ENCODE data around the gene ZNF597. TPM values are rescaled to one million over a fixed set of nuclear protein-coding genes. Genes with fewer than 3 reads are reported as not detected.
A peak's percentile ranks its signal among the peaks of the same experiment; 100 is the strongest.
"Not testable (repeated sequence)": the region's sequence is repeated elsewhere in the genome, so short reads cannot be mapped to it uniquely, and the experiment has no call there.

The ZNF597 gene
- total and polyA plus RNA-seq, 4 experiments from 2014 or later, result 1.0 to 5.3 (median 3.6) TPM

DNA sequence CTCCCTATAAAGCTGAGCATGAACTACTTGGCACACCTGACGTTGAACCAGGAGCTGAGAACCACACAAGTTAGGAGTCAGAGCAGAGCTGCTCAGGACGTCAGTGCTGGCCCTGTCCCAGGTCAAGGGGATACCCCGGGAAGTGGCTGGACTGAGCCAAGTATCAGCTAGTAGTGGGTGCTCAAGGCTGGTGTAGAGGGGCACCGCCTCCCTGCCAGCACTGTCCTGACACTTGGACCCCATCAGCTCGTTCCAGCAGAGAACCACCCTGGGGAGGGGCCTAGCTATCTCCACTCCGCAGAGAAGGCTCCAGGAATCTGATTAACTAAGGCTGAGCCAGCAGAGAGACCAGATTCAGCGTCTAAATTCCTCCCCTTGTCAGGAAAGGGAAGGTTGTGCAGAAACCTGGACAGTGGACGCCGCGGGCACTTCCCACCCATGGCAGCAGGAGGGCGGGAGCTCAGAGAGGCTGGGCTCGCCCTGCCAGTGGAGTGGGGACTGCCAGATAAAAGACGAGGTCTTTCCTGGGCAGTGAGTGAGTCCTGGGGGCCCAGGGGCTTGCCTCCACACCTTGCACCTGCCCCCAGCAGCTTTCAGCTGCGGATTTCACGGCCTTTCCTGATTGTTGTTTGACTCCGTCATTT lies 31.0 kb upstream of the ZNF597 start:
- Histone ChIP-seq H3K27me3 (ENCODE audit: insufficient read depth, low read length) (no peaks in the 10 kb centered on the region), H3K36me3 (ENCODE audit: insufficient read depth, low read length) (peaks cover 9% of the 10 kb centered on the region), H3K4me1 (ENCODE audit: insufficient read depth, low read length) (no peaks in the 10 kb centered on the region), H3K4me3 (ENCODE audit: low read length in 2 of 2) (no peak overlapping the region), H3K9me3 (ENCODE audit: control insufficient read depth in 1 of 2, low read length in 2 of 2) (no peaks in the 10 kb centered on the region), H3K27ac (ENCODE audit: low read depth, low read length) (no peak overlapping the region)
- DNase-seq, result no peak
- ChIA-PET CTCF (ENCODE audit: partially characterized antibody) (no interaction called here), POLR2A (ENCODE audit: partially characterized antibody) (interaction anchor here (0.7 kb wide), 1 partner anchor 192 kb away, joined by 3 read pairs; no protein-coding TSS in a partner anchor)
- Mint-ChIP-seq H3K27ac (no peak overlapping the region), H3K9me3 (no peaks in the 10 kb centered on the region), H3K27me3 (no peaks in the 10 kb centered on the region), H3K4me1 (peaks cover 6 to 41% (median 8%) of the 10 kb centered on the region in 4 donors), H3K36me3 (peaks cover 12 to 28% of the 10 kb centered on the region in 2 donors), H3K4me3 (peak overlapping the region in 1 of 8 donors; percentile 32)
- intact Hi-C loops (cut with micrococcal nuclease), result no loop called here

DNA sequence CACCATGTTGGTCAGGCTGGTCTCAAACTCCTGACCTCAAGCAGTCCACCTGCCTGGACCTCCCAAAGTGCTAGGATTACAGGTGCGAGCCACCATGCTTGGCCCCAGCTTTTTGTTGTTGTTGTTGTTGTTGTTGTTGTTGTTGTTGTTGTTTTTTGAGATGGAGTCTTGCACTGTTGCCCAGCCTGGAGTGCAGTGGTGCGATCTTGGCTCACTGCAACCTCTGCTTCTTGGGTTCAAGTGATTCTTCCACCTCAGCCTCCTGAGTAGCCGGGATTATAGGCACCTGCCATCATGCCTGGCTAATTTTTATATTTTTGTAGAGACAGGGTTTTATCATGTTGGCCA lies 30.3 kb upstream of the ZNF597 start:
- H3K27me3 ChIP-seq (ENCODE audit: insufficient read depth, low read length); H3K4me3 ChIP-seq (ENCODE audit: low read length in 2 of 2); H3K4me1 ChIP-seq (ENCODE audit: insufficient read depth, low read length); CTCF ChIA-PET (ENCODE audit: partially characterized antibody); DNase-seq; H3K9me3 ChIP-seq (ENCODE audit: control insufficient read depth in 1 of 2, low read length in 2 of 2); H3K27ac ChIP-seq (ENCODE audit: low read depth, low read length); intact Hi-C loops (cut with micrococcal nuclease); H3K27me3 Mint-ChIP-seq; H3K36me3 ChIP-seq (ENCODE audit: insufficient read depth, low read length); H3K9me3 Mint-ChIP-seq: not testable (repeated sequence)
- Mint-ChIP-seq H3K4me1 (peaks cover 7 to 45% (median 8%) of the 10 kb centered on the region in 4 donors), H3K27ac (peak overlapping the region in 1 of 7 donors; percentile 30), H3K4me3 (peak overlapping the region in 1 of 8 donors; percentile 32), H3K36me3 (peaks cover 11 to 22% of the 10 kb centered on the region in 2 donors)
- POLR2A ChIA-PET (ENCODE audit: partially characterized antibody), result interaction anchor here (0.7 kb wide), 1 partner anchor 191 kb away, joined by 3 read pairs; no protein-coding TSS in a partner anchor

DNA sequence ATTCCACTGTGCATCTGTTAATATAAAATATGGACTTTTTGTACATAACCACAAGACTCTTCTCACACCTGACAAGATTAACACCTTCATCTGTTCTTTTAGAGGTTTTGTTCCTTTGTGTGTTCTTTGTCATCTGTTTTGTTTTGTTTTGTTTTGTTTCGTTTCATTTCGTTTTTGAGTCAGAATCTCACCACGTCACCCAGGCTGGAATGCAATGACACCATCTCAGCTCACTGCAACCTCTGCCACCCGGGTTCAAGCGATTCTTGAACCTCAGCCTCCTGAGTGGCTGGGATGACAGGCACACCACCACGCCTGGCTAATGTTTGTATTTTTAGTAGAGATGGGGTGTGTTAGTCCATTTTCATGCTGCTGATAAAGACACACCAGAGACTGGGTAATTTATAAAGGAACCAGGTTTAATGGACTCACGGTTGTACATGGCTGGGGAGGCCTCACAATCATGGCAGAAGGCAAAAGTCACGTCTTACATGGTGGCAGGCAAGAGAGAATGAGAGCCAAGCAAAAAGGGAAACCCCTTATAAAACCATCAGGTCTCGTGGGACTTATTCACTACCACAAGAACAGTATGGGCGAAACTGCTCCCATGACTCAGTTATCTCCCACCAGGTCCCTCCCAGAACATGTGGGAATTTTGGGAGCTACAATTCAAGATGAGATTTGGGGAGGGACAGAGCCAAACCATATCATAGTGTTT lies 29.7 kb upstream of the ZNF597 start:
- Mint-ChIP-seq H3K9me3 (no peaks in the 10 kb centered on the region), H3K27ac (peak overlapping the region in 5 of 7 donors; percentile 10 to 58 (median 30)), H3K4me1 (peaks cover 11 to 50% (median 13%) of the 10 kb centered on the region in 4 donors), H3K4me3 (peak overlapping the region in 1 of 8 donors; percentile 32), H3K36me3 (peaks cover 11 to 22% of the 10 kb centered on the region in 2 donors), H3K27me3 (no peaks in the 10 kb centered on the region)
- DNase-seq, result no peak
- Histone ChIP-seq H3K9me3 (ENCODE audit: control insufficient read depth in 1 of 2, low read length in 2 of 2) (no peaks in the 10 kb centered on the region), H3K4me1 (ENCODE audit: insufficient read depth, low read length) (peaks cover 9% of the 10 kb centered on the region), H3K27me3 (ENCODE audit: insufficient read depth, low read length) (no peaks in the 10 kb centered on the region), H3K4me3 (ENCODE audit: low read length in 2 of 2) (no peak overlapping the region), H3K36me3 (ENCODE audit: insufficient read depth, low read length) (no peaks in the 10 kb centered on the region), H3K27ac (ENCODE audit: low read depth, low read length) (no peak overlapping the region)
- intact Hi-C loops (cut with micrococcal nuclease), result no loop called here
- CTCF ChIA-PET (ENCODE audit: partially characterized antibody), result no interaction called here
- POLR2A ChIA-PET (ENCODE audit: partially characterized antibody), result no interaction called here

- Histone ChIP-seq H3K4me1 (ENCODE audit: insufficient read depth, low read length) (peaks cover 9% of the 10 kb centered on the region), H3K27me3 (ENCODE audit: insufficient read depth, low read length) (no peaks in the 10 kb centered on the region), H3K36me3 (ENCODE audit: insufficient read depth, low read length) (peaks cover under 1% of the 10 kb centered on the region), H3K27ac (ENCODE audit: low read depth, low read length) (no peak overlapping the region), H3K9me3 (ENCODE audit: control insufficient read depth in 1 of 2, low read length in 2 of 2) (no peaks in the 10 kb centered on the region), H3K4me3 (ENCODE audit: low read length in 2 of 2) (no peak overlapping the region)
- no peak overlapping the region for H3K4me3 Mint-ChIP-seq
- peak overlapping the region in 1 of 7 donors; percentile 57 for H3K27ac Mint-ChIP-seq
- ChIA-PET CTCF (ENCODE audit: partially characterized antibody) (no interaction called here), POLR2A (ENCODE audit: partially characterized antibody) (no interaction called here)
- no peaks in the 10 kb centered on the region for H3K9me3 Mint-ChIP-seq
- intact Hi-C loops (cut with micrococcal nuclease), result no loop called here
- H3K4me1 Mint-ChIP-seq, result peaks cover 21 to 64% (median 26%) of the 10 kb centered on the region in 4 donors
- no peaks in the 10 kb centered on the region for H3K27me3 Mint-ChIP-seq
- DNase-seq, result no peak
- peaks cover 22 to 26% of the 10 kb centered on the region in 2 donors for H3K36me3 Mint-ChIP-seq
Measured at GRCh38 chr16:3471518-3472176, 28.3 kb upstream of the ZNF597 start.

DNA sequence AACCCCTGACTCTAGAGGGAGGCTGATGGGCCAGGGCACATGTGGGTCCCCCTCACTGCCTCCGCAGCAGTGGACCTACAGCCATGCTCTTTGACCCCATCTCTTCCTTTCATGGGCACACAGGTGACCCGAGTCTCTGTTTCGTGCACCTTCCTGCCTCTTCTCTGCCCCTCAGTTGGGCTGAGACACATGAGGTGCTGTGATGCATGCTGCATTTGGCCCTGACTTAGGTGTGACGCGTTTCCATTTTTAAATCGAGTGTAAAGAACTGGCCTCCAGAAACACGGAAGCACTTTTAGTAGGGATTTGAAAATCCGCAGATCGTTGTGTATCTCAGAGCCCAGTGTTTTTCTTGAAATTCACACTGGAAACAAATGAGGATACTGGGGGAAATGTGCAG lies 27.4 kb upstream of the ZNF597 start:
- H3K4me1 Mint-ChIP-seq, result peaks cover 29 to 74% (median 32%) of the 10 kb centered on the region in 4 donors
- H3K4me3 Mint-ChIP-seq, result no peak overlapping the region
- peaks cover 25 to 30% of the 10 kb centered on the region in 2 donors for H3K36me3 Mint-ChIP-seq
- no peak overlapping the region for H3K4me3 ChIP-seq (ENCODE audit: low read length in 2 of 2)
- ChIA-PET CTCF (ENCODE audit: partially characterized antibody) (no interaction called here), POLR2A (ENCODE audit: partially characterized antibody) (interaction anchor here (0.5 kb wide), 1 partner anchor 29 kb away, joined by 3 read pairs; no protein-coding TSS in a partner anchor)
- no peaks in the 10 kb centered on the region for H3K27me3 ChIP-seq (ENCODE audit: insufficient read depth, low read length)
- peaks cover 10% of the 10 kb centered on the region for H3K36me3 ChIP-seq (ENCODE audit: insufficient read depth, low read length)
- peak overlapping the region in 3 of 7 donors; percentile 43 to 68 (median 44) for H3K27ac Mint-ChIP-seq
- H3K4me1 ChIP-seq (ENCODE audit: insufficient read depth, low read length), result peaks cover 9% of the 10 kb centered on the region
- no peaks in the 10 kb centered on the region for H3K9me3 ChIP-seq (ENCODE audit: control insufficient read depth in 1 of 2, low read length in 2 of 2)
- no peaks in the 10 kb centered on the region for H3K27me3 Mint-ChIP-seq
- no peak overlapping the region for H3K27ac ChIP-seq (ENCODE audit: low read depth, low read length)
- no peaks in the 10 kb centered on the region for H3K9me3 Mint-ChIP-seq
- intact Hi-C loops (cut with micrococcal nuclease), result no loop called here
- no peak for DNase-seq

- no peak for DNase-seq
- peak overlapping the region in 2 of 7 donors; percentile 57 to 83 for H3K27ac Mint-ChIP-seq
- H3K36me3 ChIP-seq (ENCODE audit: insufficient read depth, low read length), result peaks cover 16% of the 10 kb centered on the region
- peaks cover 33 to 76% (median 38%) of the 10 kb centered on the region in 4 donors for H3K4me1 Mint-ChIP-seq
- H3K9me3 Mint-ChIP-seq, result no peaks in the 10 kb centered on the region
- H3K27ac ChIP-seq (ENCODE audit: low read depth, low read length), result no peak overlapping the region
- no peak overlapping the region for H3K4me3 Mint-ChIP-seq
- intact Hi-C loops (cut with micrococcal nuclease), result no loop called here
- ChIA-PET POLR2A (ENCODE audit: partially characterized antibody) (interaction anchor here (0.7 kb wide), 1 partner anchor 21 kb away, joined by 3 read pairs; no protein-coding TSS in a partner anchor), CTCF (ENCODE audit: partially characterized antibody) (no interaction called here)
- no peaks in the 10 kb centered on the region for H3K27me3 Mint-ChIP-seq
- H3K4me3 ChIP-seq (ENCODE audit: low read length in 2 of 2), result no peak overlapping the region
- no peaks in the 10 kb centered on the region for H3K9me3 ChIP-seq (ENCODE audit: control insufficient read depth in 1 of 2, low read length in 2 of 2)
- H3K27me3 ChIP-seq (ENCODE audit: insufficient read depth, low read length), result no peaks in the 10 kb centered on the region
- peaks cover 9% of the 10 kb centered on the region for H3K4me1 ChIP-seq (ENCODE audit: insufficient read depth, low read length)
- peaks cover 25 to 30% of the 10 kb centered on the region in 2 donors for H3K36me3 Mint-ChIP-seq
Measured at GRCh38 chr16:3469736-3470135, 26.4 kb upstream of the ZNF597 start.

- Mint-ChIP-seq H3K9me3 (no peaks in the 10 kb centered on the region), H3K36me3 (peaks cover 25 to 30% of the 10 kb centered on the region in 2 donors), H3K4me1 (peaks cover 38 to 85% (median 47%) of the 10 kb centered on the region in 4 donors), H3K27me3 (no peaks in the 10 kb centered on the region), H3K4me3 (no peak overlapping the region), H3K27ac (peak overlapping the region in 6 of 7 donors; percentile 33 to 77 (median 66))
- peaks cover 20% of the 10 kb centered on the region for H3K4me1 ChIP-seq (ENCODE audit: insufficient read depth, low read length)
- intact Hi-C loops (cut with micrococcal nuclease), result no loop called here
- H3K9me3 ChIP-seq (ENCODE audit: control insufficient read depth in 1 of 2, low read length in 2 of 2), result no peaks in the 10 kb centered on the region
- H3K4me3 ChIP-seq (ENCODE audit: low read length in 2 of 2), result no peak overlapping the region
- no peaks in the 10 kb centered on the region for H3K27me3 ChIP-seq (ENCODE audit: insufficient read depth, low read length)
- H3K36me3 ChIP-seq (ENCODE audit: insufficient read depth, low read length), result peaks cover 16% of the 10 kb centered on the region
- CTCF ChIA-PET (ENCODE audit: partially characterized antibody), result no interaction called here
- POLR2A ChIA-PET (ENCODE audit: partially characterized antibody), result no interaction called here
- no peak for DNase-seq
- no peak overlapping the region for H3K27ac ChIP-seq (ENCODE audit: low read depth, low read length)
Measured at GRCh38 chr16:3468501-3468900, 25.2 kb upstream of the ZNF597 start.

All from CD4-positive, alpha-beta memory T cell (primary cell).